ENCODE measurements around the gene SEMA5A. TPM values are rescaled to one million over a fixed set of nuclear protein-coding genes. Genes with fewer than 3 reads are reported as not detected.

The SEMA5A gene
- polyA plus RNA-seq, 1 donor from 2014 or later, result 3.2 TPM

GRCh38 chr5:9279774-9280173, 266.1 kb downstream of the SEMA5A start:
- H2AFZ ChIP-seq (ENCODE audit: low read depth, low read length), result no peak overlapping the region
- no peaks in the 10 kb centered on the region for H3K27me3 ChIP-seq (ENCODE audit: insufficient read depth, low read depth, low read length)
- H3K9me2 ChIP-seq (ENCODE audit: insufficient read depth, low read length), result no peaks in the 10 kb centered on the region
- H3K4me2 ChIP-seq (ENCODE audit: low read length), result no peak overlapping the region
- no peak overlapping the region for H3K9ac ChIP-seq (ENCODE audit: low read length)
- H3K27ac ChIP-seq (ENCODE audit: low read length), result no peak overlapping the region
- TF ChIP-seq SMC3 (conservative IDR thresholded peaks at IDR 0.05; ENCODE audit: poor library complexity) (no peak), MXI1 (conservative IDR thresholded peaks at IDR 0.05; ENCODE audit: poor library complexity, severe bottlenecking) (no peak), CTCF (IDR thresholded peaks at IDR 0.05; ENCODE audit: poor library complexity, severe bottlenecking) (no peak), REST (IDR thresholded peaks at IDR 0.05; ENCODE audit: borderline replicate concordance) (no peak), RAD21 (conservative IDR thresholded peaks at IDR 0.05) (no peak), EP300 (conservative IDR thresholded peaks at IDR 0.05; ENCODE audit: poor library complexity, severe bottlenecking) (no peak), POLR2AphosphoS5 (IDR thresholded peaks at IDR 0.05) (no peak), EZH2 (IDR thresholded peaks at IDR 0.05; ENCODE audit: borderline replicate concordance, insufficient read depth, low read length, poor library complexity, severe bottlenecking) (no peak), TAF1 (IDR thresholded peaks at IDR 0.05; ENCODE audit: low read depth) (no peak)
- no peaks in the 10 kb centered on the region for H3K36me3 ChIP-seq (ENCODE audit: insufficient read depth, low read length)
- H3K4me3 ChIP-seq (ENCODE audit: low read length), result no peak overlapping the region
- no peaks in the 10 kb centered on the region for H3F3A ChIP-seq (ENCODE audit: insufficient read depth, low read length, poor library complexity, severe bottlenecking)
- no peaks in the 10 kb centered on the region for H3K79me2 ChIP-seq (replicated peaks; ENCODE audit: insufficient read depth, low read length)
- H3K9me3 ChIP-seq (ENCODE audit: low read length), result peaks cover 5% of the 10 kb centered on the region
- no peaks in the 10 kb centered on the region for H4K20me1 ChIP-seq (ENCODE audit: insufficient read depth)

GRCh38 chr5:9278921-9279603, 266.8 kb downstream of the SEMA5A start:
- no peaks in the 10 kb centered on the region for H3K9me2 ChIP-seq (ENCODE audit: insufficient read depth, low read length)
- H3F3A ChIP-seq (ENCODE audit: insufficient read depth, low read length, poor library complexity, severe bottlenecking), result no peaks in the 10 kb centered on the region
- H3K79me2 ChIP-seq (replicated peaks; ENCODE audit: insufficient read depth, low read length), result no peaks in the 10 kb centered on the region
- H3K9ac ChIP-seq (ENCODE audit: low read length), result no peak overlapping the region
- no peak overlapping the region for H3K4me2 ChIP-seq (ENCODE audit: low read length)
- H2AFZ ChIP-seq (ENCODE audit: low read depth, low read length), result no peak overlapping the region
- TF ChIP-seq CTCF (IDR thresholded peaks at IDR 0.05; ENCODE audit: poor library complexity, severe bottlenecking) (no peak), TAF1 (IDR thresholded peaks at IDR 0.05; ENCODE audit: low read depth) (no peak), POLR2AphosphoS5 (IDR thresholded peaks at IDR 0.05) (no peak)
- H3K27ac ChIP-seq (ENCODE audit: low read length), result no peak overlapping the region
- no peak overlapping the region for H3K4me3 ChIP-seq (ENCODE audit: low read length)
- H3K9me3 ChIP-seq (ENCODE audit: low read length), result peaks cover 5% of the 10 kb centered on the region
- H3K27me3 ChIP-seq (ENCODE audit: insufficient read depth, low read depth, low read length), result no peaks in the 10 kb centered on the region
- H4K20me1 ChIP-seq (ENCODE audit: insufficient read depth), result no peaks in the 10 kb centered on the region
- no peaks in the 10 kb centered on the region for H3K36me3 ChIP-seq (ENCODE audit: insufficient read depth, low read length)
